GM18520 (cell line): ENCODE data around the gene KRT9.

Experiments
- ATAC-seq: cut with Tn5 transposase; IDR thresholded peaks from one replicate; pipeline ENCODE4 v1.9.1; 2021; ENCODE audit not compliant: unreplicated experiment

Gene KRT9

DNA sequence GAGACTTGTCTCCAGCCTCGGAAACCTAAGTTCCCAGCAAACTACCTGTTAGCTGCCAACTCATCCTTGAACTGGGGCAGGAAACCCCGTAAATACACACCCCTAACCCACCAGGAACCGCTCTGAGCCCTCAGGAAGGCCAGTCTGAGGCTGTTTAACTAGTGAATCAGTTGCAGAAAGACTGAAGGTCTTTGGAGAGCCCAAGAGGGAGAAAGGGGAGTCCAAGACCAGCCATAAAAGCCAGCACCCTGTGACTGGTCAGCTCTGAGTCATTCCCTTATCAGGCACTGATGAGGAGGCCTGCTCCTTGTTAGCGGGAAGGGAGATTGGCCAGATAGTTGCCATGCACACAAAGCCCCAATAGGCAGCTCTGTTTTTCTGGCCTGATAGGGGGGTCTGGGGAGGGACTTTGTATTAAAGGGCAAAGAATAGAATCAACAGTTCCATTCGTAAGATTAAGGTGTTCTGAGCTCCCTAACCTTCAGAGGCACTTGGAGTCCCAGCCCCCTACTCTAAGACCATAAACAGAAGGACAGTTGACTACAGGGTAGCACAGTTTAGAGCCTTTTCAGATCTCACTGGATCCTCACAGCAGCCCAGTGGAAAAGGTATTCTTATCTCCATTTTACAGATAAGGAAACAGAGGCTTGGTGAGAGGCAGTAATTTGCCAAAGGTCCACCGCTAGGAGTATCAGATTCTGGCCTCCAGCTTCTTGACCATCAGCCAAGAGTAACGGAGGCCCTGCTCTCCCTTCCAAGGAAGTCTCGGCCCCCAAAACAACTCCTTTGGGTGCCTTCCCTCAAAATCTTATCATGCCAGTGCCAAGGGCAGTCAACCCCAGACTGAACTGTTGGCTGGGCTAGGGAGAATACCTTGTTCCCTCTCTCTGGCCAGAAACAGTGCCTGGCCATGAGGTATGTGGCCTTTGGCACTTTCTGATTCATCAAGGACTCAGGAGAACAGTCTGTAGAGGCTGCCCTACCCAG, 41.5 kb downstream of the KRT9 start:
- ATAC-seq = no peak

DNA sequence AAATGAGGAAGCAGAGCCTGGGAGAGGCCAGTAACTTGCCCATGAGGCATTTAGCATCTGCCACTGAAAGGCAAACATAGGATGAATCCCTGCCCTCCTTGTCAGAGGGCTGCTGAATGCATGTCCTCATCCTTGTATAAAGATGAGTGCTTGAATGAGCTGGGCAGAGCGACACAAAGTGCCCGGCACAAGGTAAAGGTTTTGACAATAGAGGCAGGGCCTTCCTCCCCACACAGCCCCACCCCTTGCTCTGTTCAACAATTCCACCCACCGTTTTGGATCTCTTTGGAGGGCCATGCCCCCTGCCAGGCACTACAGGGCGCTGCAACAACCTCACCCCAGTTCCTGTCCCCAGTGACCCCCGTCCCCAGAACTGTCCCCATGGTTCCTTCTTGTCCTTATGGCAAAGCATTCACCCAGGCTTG, 42.4 kb downstream of the KRT9 start:
- ATAC-seq = no peak

DNA sequence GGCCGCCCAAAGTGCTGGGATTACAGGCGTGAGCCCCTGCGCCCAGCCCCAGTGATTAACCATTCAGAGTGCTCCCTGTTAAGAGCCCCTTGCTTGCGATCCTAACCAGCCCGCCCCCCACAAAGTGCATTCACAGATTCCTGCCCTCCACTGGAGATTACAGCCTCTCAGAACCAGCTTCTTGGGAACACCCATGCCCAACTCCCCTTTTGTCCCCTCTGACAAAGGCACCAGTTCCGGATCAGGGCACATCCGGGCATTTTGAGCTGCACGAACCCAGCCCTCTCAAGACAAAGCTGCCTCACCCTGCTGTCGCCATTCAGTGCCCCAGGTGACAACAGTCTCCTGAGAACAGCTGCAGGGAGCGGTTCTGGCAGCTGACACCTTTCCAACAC, 42.9 kb downstream of the KRT9 start:
- no peak for ATAC-seq

DNA sequence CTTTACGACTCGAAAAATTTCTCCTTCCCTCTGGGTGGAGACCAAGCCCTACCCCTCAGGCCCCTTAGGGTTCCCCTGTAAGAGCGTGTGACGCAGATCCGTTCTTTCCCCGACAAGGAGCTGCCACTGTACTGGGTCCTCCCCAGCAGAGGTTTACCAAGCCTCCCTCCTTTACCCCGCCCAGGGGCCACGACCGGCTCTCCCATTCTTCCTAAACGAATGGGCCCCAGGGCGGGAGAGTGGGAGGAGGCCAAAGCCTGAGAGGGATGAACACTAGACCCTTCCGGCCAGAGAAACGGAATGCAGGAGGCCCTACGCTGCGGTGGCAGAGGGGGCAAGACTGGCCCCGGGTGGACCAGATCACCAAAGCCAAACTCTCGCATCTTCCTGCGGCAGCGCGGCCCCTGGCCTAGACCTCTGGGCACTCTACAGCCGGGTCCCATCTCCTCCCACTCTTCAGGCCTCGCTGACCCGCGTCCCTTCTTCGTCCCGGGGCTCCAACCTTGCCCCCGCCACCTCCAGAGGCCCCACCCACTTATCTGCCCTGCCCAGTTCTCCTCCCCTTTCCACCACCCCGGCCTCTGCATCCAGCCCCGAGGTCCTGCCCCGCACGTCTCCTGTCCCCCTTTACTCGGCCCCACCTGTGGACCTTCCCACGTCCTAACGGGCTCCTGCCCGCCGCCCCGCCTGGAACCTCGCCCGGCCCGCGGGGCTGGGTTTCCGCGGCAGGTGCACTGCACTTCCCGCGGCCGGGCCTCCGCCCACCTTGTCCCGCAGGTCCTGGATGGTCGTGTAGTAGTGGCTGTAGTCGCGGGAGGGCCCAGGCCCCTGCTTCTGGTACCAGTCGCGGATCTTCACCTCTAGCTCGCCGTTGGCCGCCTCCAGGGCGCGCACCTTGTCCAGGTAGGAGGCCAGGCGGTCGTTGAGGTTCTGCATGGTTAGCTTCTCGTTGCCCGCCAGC, 44.5 kb downstream of the KRT9 start:
- ATAC-seq = no peak

DNA sequence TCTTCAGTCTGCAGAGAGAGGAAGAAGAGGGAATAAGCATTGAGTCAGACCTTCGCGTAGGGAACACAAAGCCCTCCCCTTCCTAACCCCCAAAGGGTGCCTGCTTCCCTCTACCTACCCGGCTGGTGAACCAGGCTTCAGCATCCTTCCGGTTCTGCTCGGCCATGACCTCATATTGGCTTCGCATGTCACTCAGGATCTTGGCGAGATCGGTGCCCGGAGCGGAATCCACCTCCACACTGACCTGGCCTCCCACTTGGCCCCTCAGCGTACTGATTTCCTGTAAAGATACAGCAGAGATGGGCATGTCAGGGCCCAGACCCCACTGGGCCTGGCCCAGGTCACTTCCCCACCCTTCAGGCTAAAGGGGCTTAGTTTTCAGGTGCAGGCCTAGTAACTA, 47.6 kb downstream of the KRT9 start:
- no peak for ATAC-seq

DNA sequence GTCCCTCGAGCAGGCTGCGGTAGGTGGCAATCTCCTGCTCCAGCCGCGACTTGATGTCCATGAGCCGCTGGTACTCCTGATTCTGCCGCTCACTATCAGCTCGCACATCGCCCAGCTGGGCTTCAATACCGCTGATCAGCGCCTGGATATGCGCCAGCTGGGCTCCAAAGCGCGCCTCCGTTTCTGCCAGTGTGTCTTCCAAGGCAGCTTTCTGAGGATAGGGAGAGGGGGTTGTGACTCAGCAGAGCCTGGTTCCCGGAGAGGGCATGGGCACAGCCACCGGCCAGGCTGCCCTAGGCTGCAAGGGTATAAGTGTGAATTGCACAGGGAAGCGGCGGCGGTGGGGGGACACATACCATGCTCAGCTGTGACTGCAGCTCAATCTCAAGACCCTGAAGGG, 48.1 kb downstream of the KRT9 start:
- ATAC-seq = no peak

DNA sequence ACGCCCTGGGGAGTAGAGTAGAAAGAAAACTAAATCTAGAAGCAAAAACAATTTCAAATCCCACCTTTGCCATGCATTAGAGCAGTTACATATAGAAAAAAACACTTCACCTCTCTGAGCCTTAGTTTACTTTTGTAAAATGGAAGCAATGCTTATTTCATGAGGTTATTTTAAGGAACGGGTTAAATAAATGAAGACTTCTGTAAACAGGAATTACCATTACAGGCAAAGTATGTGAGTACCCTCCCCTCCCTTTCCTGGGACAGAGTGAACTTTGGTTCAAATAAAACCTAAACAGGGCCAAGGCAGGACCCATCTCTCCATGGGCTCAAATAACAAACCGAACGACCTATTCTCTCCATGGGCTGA, 48.6 kb downstream of the KRT9 start:
- no peak for ATAC-seq

DNA sequence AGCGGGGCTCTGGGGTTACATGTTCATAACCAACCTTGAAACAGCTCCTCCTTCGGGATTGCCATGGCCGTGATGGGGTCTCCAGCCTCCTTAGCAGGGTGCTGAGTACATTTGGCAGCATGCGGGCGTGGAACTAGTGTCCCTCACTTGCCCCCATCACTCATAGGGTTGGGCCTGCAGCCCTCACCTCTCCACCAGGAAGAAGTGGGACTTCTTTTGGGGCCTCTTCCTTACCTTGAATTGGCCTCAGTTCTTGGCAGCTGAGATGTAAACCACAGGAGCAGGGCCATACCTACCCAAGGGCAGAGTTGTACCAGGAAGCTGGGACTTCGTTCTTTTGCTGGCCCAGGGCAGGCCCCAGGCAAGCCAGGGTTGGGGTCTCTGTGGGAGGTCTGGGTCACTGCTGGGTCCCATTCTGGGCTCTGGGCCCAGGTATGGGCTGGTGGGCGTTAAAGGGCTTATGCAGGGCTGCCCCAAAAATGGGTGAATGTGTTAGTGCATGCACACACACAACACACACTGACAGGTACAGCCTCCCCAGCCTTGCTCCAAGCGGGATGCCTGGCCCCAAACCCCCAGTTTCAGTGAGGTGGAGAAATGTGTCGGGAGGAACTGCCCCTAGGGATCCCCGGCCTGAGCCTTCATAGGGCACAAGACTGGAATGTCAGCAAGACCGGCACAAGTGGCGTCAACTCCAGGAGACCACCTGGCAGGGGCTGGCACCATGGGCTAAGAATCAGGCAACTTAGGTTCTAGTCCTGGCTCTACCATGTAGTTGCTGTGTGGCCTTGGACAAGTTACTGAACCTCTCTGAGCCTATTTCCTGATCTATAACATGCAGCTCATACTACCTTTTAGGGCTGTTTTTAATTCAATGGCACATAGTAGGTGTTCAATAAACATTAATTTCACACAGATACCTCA, 49.3 kb downstream of the KRT9 start:
- no peak for ATAC-seq

DNA sequence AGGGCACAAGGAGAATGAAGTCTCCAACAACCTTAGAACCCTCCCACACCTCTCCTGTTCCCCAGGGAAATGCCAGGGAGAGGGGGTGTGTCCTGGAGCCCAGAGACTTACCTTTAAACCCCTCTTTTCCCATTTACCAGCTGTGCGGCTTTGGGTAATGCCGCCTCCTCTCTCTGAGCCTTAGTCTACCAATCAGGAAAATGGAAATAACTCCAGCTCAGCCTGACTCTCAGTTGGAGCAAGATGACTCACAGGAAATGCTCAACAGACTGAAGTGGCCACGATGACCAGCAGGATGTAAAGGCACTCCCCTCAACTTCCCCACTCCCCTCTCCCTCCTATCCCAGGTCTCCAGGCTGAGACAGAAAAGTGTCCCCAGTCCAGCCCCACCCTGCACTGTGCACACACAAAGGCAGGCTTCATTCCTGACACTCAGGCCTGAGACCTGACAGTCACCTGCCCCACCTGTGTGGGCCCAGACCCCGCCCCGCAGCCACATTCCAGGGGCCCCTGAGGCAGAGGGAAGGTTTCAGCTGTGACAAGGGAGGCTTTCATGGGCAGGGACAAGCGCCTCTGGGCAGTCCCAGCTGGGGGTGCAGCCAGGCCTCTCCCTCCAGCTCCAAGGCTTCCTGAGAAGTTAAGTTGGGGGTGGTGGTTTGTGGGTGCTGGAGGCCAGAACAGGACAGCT, 50.1 kb downstream of the KRT9 start:
- ATAC-seq = no peak

DNA sequence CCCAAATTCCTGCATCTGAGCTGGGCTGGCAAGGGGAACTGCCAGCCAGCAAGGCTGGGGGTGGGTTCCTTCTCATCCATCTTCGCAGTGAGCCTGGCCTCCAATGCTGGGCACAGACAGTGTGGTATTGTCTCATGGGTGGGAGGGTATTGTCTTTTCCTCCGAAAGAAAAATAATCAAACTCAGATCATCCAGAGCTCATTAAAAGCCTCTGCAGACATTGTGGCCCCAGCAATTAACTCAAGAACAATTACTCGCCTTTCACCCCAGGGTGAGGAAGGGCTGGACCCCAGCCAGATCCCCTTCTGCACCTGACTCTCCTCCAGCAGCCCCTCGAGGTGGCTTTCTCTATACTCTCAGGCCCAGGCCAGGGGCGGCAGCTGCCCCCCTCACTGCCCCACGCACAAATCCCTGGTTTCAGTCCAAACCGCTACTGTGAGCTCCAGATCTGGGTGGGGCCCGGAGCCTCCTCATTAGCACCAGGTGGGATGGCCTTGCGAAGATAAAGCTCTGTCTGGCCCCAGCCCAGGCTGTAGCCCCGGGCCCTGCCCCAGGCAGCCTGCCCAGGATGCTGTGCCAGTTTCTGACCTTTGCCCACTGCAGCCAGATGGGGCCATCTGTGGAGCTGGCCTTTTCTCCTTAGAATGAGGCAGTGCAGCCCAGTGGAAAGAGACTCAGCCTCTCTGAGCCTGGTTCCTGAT, 50.9 kb downstream of the KRT9 start:
- no peak for ATAC-seq

DNA sequence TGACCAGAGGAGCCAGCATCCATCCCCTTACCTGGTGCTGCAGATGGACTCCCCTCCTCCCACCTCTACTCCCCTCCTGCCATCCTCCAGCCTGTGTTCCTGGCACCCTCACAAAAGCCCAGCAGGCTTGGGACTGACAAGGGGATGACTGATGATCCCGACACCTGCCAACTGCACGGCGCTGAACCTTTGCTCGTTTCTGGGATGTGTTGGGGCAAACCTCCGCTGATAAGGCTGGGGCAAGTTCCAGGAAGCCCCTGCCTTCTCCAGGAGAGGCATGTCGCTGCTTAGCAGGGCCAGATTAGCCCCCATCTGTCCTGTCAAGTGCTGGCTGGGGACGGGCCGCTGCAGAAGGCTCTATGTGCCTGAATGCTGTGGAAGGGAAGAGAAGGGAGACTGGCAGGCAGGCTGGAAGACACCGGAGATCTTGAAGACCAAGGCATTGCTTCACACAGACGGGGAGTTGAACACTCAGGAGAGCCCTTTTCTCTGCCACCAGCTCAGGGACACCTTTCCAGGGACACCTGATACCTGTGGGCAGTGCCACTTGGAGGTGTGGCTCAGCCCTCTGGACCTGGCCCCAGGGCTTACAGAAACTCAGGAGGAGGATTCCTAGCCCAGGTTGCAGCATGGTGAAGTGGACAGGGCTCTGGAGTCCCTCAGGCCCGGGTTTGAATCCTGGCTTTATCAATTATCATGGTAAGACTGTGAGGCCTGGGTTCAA, 52.2 kb downstream of the KRT9 start:
- ATAC-seq = no peak

DNA sequence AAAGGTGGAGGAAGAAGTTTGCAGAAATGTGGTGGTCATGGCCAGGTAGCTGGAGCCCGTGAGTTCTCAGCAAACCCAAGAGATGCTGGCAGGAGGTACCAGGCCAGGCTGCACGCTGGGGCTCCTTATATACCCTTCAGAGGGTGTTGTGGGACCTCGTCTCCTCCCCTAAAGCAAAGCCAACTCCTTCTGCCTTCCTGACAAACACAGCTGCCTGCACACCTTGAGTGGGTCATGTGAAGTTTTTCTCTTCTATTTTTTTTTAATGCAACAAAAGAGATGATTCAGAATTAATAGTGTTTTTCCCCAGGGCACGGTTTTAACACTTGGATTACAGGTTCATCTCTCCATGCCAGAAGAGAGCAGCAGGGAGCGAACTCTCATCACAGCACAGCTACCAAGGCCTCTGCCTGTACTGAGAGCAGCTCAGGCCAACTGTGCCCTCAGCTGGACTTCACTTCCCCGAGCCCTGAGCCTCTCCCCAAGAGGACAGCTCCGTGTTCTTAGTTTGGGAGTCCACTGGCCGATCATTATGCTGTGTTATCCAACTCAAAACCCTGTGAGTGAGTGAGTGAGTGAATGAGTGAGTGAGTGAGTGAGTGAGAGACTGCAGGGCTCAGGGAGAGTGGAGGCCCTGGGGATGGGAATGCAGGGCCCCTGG, 52.9 kb downstream of the KRT9 start, which contains the start of gene KRT15:
TSS of gene KRT15 (minus strand) at position 102 of the 661 bp plus-strand sequence. CDS start at position 39, 63 bp downstream.
- no peak for ATAC-seq

DNA sequence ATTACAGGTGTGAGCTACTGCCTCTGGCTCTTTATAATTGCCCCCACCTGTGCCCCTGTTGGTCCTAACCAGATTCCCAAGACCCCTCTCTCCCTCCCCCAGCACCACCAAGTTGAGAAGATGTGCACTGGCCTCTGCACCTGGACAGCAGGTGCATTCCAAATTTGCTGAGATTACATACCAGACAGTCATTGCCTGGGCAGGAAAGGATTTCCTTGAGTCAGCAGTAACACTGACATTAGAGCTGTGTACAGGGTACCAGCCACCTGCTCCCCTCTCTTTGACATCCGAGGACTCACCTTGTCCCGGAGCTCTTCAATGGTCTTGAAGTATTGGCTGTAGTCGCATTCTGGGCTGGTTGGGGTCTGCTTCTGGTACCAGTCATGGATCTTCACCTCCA, 53.8 kb downstream of the KRT9 start:
- no peak for ATAC-seq

DNA sequence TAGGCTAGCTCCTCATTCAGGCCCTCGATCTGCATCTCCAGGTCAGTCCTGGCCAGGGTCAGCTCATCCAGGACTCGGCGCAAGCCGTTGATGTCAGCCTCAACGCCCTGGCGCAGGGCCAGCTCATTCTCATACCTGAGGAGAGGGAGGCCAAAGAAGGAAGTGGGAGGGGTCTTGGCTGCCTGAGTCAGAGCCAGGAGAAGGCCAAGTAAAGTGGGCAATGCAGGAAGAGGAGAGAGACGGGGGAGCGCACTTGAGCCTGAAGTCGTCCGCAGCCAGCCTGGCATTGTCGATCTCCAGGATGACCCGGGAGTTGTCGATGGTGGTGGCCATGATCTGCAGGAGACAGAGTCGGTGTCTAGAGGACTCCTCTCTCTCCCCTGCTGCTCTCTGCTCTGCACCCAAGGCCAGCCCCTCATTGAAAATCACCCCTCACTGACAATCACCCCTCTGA, 55.0 kb downstream of the KRT9 start:
- no peak for ATAC-seq

DNA sequence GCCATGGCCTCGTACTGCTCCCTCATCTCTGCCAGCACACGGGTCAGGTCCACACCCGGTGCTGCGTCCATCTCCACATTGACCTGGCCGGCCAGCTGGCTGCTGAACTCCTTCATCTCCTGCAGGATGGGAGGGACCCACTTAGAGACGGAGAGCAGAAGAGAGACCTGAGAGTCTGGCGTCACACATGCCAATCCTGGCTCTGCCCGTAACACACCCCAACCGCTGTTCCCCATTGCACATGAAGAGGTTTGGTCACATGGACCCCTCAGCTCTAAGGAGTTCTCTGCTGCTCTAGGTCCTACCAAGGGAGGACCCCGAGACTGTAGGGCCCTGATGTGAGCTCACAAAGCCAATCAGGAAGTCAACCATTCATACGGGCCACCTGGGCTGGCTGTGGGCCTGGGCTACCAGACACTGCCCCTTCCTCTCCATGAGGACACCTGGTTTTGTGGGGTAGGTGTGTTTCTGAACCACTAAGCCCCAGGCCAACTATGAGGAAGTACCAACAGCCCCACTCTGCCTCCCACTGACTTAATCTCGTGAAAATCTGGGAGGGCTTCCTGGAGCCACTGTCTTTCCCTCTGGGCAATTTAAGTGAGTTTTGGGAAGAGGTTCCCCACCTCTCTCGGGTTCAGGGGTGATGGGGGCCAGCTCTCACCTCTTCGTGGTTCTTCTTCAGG, 55.6 kb downstream of the KRT9 start:
- no peak for ATAC-seq
